HG02571 (cell line): ENCODE results near the gene DBNL.

Experiments
- ATAC-seq: cut with Tn5 transposase; IDR thresholded peaks from one replicate; pipeline ENCODE4 v1.9.1; 2021; ENCODE audit warnings: mild to moderate bottlenecking, moderate library complexity; ENCODE audit not compliant: unreplicated experiment

The DBNL gene

DNA sequence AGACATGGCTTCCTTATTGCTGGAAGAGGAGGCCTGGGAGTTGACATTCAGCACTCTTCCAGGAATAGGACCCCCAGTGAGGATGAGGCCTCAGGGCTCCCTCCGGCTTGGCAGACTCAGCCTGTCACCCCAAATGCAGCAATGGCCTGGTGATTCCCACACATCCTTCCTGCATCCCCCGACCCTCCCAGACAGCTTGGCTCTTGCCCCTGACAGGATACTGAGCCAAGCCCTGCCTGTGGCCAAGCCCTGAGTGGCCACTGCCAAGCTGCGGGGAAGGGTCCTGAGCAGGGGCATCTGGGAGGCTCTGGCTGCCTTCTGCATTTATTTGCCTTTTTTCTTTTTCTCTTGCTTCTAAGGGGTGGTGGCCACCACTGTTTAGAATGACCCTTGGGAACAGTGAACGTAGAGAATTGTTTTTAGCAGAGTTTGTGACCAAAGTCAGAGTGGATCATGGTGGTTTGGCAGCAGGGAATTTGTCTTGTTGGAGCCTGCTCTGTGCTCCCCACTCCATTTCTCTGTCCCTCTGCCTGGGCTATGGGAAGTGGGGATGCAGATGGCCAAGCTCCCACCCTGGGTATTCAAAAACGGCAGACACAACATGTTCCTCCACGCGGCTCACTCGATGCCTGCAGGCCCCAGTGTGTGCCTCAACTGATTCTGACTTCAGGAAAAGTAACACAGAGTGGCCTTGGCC lies 16.6 kb downstream of the DBNL start:
- ATAC-seq, result no peak

DNA sequence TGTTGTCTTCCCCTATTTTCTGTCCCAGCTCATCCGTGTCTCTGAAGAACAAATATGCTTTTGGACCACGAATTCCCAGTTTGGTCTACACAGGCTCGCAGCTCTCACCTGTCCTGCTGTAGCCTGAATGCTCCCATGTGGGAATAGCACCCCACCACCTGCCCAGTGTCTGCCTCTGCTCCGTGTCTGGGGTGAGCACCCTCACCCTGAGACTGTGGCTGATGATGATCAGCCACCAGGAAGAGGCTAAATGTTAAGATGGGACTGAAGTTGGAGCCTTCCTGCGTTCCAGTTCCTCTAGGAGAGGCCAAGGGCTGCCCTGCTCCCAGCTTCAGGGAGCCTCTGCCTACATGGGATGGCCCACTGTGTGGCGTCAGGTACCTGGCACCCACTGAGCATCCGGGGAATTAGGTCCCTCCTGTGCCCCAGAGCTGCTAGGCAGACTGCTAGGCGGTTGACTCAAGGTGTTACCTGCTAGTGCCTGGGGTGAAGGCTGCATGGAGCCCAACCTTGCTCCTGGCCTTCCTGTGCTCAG lies 17.2 kb downstream of the DBNL start:
- no peak for ATAC-seq

DNA sequence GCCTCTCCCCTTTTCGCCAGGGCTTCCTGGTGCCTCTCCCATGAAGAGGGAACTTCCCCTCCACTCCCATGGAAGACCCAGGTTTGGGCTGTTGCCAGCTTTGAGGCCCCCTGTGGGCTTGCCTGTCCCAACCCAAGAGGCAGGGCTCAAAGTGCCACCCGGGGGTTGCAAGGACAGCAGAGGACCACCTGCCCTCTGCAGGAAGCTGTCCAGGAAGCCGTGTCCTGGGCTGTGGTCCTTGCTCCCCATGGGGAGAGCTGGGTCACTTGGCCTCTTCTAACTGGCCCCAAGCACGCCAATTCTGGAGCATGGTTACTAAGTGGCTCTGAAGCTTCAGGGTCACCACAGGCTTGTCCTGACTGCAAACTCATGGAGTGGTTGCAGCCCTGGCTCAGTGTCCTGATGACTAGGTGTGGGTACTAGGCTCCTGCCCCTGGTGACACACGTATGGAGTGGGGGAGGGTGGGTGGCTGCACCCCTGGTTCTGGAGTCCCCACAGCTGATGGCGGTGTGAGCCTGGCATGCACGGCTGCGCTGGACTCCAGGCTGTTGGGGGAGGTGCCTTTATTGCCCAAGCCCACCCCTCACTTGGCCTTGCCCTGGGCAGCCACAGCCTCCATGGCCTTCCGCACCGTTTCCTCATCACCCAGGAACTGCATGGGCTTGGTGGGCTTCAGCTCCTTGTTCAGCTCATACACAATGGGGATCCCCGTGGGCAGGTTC lies 17.8 kb downstream of the DBNL start:
- no peak for ATAC-seq

DNA sequence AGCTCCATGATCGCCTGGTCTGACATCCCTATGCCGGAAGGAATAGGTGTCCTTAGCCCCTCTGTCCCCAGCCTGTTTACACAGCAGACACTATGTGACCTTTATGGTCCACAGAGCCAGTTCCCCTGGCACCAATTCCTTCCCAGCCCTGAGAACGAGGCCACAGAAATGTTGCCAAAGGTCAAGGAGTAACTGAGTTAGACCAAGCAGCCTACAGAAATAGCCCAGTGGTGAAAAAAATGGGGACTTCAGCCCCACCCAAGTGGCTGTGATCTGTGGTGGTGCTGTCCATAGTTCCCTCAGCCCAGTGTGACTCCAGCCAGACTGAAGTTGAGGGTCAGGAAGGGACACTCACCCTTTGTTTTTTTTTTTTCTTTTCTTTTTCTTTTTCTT lies 18.4 kb downstream of the DBNL start:
- no peak for ATAC-seq

DNA sequence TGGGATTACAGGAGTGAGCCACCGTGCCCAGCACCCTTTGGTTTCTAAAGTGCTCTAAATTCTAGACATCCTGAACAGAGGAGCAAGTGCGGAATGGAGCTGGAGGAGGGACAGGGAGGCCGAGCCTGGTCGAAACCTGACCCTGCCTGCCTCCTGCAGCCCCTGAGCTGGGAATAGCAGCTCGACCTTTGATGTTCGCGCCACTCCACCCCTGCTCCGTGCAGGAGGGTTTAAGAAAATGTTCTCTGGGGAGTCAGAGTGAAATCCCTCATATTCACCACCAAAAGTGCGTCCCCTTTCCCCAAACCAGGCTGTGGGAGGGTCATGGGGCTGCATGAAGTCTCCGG lies 19.0 kb downstream of the DBNL start:
- ATAC-seq, result no peak

DNA sequence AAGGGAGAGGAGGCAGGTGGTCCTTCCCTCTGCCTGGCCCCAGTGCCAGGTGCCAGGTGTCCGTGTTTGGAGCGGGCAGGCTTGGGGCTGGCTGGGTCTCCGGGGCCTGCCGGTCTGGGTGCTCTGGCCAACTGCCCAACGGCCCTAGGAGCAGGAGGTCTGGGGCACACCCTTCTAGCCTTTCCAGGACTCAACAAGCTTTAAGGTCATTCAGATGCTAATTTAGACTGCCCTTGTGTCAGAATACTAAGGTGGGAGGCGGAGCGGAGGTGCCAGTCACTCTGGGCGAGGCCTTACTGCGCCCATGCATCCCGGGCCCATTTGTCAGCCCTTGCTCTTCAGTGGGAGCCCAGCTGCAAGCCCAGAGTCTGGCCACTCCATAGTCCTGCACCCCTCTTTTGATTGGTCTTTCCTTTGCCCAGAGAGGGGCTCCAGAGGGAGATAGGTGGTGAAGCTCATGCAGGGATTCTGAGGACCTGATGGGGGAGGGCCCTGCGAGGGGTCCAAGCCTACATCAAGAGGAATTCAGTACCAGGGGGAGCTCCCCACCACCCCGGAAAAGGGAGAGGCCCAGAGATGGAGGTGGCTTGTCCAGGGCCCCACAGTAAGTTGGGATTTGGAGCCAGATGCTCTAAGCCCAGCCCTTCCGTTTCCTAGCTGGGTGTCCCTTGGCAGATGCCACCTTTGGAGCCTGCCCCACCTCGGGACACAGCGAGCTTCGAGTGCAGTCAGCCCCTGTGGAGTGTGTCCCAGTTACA lies 19.6 kb downstream of the DBNL start:
- ATAC-seq, result no peak

DNA sequence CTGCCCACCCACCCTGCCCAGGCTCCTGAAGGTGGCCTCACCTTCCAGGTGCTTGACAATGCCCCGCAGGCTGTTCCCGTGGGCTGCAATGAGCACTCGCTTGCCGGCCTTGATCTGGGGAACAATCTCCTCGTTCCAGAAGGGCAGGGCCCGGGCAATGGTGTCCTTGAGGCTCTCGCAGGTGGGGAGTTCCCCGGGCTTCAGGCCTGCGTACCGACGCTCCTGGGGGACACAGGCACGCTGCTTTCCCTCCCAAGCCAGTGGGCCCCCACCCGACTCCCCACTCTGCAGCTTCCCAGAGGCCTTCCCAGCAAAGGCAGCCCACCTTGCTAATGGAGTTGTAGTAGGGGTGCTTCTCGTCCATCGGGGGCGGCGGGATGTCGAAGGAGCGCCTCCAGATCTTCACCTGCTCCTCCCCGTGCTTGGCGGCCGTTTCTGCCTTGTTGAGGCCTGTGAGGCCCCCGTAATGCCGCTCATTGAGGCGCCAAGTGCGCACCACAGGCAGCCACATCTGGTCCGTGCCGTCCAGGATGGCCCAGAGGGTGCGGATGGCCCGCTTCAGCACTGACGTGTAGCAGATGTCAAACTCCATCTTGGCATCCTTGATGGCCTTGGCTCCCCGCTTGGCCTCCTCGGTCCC lies 20.4 kb downstream of the DBNL start:
- ATAC-seq, result no peak

DNA sequence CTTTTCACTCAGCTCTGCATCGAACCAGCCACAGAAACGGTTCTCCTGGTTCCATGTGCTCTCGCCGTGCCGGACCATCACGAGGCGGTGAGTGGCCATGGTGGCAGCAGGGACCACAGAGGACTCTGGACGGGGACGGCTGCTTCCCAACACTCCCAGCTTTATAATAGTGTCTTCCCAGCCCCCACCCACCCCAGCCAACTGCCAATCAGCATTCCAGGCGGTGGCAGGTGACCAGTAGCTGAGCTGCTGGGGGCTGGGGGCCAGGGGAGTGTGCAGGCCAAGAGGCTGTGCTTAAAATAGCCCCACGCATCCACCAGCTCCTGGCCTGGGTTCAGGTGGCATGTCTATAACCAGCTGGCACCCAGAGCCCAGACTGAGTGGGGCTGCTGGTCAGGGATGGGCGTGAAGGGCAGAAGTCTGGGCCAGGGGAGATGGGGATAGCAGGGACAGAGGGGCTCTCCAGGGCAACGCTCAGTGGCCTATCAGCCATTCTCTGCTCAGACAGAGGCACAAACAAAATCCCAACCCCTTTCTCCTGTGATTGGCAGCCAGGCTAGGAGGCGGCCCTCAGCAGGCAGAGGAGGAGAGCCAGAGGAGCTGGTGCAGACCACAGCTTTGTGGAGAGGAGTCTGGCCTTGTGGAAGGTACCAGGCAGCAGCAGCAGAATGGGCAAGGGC lies 21.1 kb downstream of the DBNL start, which contains the start of gene PGAM2:
Gene PGAM2, minus strand, starts transcription at position 137 of the 680 bp plus-strand sequence. Its CDS starts 38 bp downstream, at position 99.
- no peak for ATAC-seq

DNA sequence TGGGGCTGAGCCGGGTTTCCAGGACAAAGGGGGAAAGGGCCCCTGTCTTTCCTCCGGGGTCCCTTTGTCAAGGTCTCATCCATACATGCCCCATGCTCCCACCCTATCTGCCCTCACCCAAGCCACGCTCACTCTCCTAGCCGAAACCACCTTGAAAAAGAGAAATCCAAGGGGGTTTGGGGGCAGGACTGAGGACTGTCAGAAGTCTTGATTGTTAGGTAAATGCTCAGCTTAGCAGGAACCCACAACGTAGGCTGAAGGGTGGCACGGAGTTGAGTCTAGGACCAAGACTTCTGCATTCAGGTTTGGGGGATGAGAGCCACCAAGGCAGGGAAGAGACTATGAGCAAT lies 21.6 kb downstream of the DBNL start:
- no peak for ATAC-seq

DNA sequence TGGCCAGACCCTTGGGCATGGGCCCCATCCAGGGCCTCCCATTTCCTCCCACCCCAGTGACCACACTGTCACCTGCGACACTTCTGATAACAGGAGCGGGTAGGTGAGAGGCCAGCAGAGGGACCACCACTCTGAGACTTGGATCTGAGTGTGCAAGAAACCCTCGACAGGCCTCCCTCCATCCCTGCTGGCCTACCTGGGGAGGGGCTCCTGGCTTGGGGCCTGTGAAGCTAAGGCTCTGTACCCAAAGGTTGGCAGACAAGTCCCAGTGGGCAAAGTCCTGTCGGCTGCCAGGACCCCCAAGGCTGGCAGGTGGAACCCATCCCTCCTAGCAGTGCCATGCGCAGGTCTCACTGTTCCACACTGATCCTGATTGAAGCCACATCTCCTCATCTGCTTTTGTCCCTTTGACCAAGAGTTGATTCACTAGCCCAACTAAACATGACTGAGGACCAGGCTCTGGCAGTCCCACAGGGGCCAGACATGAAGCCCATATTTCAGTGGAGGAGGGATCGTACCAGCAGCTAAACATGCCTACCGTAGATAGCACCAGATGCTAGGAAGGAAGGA lies 22.1 kb downstream of the DBNL start:
- ATAC-seq, result no peak

DNA sequence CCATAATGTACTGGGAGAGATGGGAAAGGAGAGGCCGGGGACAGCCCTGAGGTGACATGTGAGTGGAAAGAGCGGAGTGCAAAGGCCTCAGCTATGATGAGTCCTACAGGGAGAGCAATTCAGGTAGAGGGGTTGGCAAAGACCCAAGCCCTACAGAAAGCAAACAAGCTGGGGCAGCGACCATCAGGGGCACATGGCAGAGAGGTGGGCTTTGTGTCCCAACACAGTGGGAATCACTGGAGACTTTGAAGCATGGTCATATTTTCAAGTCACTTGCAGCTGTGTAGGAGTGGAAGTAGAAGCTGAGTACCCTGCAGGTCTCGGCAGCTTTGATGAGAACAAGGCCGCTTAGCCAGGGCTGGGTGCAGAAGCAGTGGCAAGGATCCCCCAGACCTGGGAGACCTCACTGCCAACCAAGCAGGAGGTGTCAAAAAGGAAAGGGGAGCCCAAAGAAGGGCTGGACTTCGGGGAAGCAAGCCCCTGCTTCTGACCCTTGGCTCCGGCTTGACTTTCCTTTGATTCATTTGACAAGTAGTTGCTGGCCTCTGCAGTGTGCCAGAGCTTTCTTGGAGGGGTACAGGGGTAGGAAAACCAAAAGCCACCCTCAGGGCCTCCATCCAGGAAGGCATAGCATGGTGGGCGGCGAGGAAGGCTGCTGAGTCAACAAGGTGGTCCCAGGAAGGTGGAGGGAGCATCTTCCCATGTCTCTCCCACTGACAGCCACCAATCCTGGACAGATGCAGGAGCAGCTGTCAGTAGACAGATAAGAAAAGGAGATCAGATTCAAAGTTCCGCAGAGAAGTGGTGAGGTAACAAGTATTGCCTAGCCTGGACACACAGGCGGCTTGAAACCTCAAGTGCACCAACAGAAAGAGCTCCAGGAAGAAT lies 22.8 kb downstream of the DBNL start:
- ATAC-seq, result no peak

DNA sequence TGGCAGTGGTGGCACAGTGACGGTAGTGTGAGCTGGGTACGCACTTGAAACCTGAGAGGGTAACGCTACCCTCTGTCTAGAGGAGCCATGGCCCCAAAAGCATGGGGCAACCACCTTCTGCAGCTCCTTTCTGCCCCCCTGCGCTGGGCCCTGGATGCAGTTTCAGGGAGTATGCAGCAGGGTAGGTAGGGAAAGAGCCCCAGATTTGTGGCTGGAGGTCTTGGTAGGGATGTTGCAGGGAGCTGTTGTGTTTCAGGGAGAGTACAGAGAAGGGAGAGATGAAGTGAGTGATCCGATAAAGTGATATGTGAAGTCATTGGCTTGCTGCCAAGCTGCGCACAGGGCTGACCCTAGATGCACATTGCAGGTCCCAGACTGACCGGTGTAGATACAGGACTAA lies 23.6 kb downstream of the DBNL start:
- ATAC-seq, result no peak

DNA sequence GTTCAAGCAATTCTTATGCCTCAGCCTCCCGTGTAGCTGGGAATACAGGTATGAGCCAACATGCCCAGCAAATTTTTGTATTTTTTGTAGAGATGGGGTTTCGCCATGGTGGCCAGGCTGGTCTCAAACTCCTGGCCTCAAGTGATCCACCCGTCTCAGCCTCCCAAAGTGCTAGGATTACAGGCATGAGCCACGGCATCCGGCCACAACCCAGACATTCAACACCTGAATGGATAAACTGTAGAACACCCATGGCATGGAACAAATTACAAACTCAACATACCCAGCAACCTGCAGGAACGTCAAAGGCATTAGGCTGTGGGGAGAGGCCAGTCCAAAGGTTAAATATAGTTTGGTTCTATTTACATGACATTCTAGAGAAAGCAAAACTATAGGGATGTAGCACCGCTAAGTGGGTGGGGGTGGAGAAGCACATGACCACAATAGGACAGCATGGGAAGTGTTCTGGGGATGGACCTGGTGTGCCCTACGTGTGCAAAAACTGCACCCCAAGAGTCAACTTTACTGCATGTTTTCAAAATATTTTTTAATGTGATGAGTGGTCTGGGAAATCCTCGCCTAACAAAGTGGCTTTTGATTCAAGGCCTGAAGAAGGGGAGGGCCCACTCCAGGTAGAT lies 27.3 kb downstream of the DBNL start:
- ATAC-seq, result no peak

DNA sequence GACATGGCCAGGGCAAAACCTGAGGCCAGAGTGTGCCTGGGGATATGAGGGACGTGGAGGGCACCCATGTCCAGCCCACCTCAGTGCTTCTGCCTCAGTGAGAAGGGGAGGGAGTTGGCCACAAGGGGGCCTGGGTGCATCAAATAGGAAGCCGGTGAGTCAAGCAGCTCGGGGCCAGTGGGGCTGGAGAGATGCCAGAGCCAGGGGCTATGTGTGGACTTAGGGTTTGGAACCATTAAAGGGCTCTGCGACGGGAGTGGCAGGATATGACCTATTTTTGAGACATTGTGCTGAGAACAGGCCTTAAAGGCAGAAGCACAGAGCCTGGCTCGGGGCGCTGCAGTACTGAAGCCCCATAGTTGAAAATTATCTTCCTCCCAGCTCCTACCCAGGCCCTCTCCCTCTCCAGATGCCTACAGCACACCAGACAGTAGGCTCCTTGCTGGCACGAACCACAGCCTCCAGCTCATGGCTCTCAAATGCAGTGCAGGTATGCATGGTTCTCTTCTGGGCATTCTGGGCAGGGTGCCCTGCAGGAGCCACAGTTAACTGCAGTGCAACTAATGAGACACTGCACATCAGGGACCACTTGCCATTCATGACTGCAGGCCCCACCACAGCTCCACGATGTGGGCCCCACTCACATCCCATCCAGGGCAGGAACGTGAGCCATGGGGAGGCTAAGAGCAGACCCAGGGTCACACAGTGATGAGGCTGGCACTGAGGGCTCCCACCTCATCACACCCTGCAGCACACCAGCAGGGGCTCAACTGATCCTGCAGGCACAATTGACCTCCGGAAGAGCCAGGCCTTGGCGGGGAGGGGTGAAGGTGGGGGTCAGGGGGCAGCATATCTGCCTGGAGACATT lies 28.1 kb downstream of the DBNL start:
- no peak for ATAC-seq

DNA sequence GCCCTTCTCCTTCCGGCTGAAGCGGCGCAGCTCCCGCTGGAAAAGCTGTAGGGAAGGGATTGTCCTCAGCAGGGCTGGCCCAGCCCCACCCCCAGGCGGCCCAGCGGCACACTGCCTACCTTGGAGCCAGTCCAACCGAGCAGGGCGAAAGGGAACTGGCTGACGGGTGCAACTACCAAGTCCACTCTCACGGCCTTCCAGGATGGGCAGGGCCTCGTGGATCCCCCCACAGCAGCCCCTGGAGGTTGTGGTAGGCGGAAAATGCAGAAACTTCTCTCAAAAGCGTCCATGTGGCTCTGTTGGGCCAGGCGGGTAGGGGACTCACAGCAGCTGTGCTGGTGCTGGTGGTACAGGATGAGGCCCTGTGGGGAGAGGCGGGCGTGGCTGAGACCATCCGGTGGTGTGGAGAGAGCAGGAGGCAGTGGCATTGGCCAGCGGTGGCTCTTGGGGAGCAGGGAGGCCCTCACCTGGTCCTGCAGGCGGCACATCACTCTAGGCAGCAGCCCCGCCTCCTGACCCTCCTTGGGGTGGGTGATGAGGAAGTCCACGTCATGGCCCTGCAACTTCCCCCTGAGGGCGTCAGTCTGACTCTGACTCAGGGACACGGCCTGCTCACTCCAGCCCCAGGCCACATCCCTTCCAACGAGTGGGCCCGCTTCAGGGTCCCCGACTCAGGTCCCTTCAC lies 29.3 kb downstream of the DBNL start:
- no peak for ATAC-seq

DNA sequence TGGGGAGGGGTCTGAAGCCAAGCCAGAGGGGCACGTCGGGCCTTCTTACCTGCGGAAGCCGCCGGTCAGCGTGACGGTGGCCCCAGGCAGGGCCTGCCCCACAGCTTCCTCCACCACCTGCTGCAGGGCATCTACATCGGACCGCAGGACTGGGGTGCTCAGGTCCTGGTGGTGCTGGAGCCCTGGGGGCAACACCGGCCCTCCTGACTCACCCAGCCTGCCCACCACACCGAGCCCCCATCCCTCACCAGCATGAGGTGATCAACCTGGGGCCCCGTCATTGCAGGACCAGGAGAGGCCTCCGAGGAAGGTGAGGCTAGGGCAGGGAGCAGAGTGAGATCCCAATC lies 29.8 kb downstream of the DBNL start:
- ATAC-seq, result no peak

DNA sequence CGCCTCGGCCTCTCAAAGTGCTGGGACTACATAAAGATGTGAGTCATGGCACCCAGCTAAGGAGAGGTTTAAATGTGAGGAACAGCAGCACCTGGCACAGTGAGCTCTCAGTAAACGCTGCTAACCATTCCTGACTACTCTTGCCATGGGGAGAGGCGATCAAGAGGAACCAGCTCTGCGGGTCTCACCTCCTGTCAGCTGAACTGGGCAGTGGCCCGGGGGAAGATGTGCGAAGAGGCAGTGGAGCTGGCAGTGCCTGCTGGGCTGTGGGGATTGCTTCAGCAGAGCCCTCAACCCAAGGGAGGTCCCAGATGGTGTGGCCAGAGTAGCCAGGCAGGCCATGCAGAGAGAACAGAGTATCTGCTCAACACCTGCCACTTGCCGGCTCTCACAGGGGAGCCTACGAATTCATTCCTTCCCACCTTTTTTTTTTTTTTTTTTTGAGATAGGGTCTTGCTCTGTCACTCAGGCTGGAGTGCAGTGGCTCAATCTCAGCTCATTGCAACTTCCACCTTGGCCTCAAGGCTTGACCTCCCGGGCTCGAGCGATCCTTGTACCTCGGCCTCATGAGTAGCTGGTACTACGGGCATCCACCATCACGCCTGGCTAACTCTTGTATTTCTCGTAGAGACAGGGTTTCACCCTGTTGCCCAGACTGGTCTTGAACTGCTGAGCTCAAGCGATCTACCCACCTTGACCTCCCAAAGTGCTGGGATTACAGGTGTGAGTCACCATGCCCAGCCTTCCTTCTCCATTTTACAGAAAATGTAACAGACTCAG lies 31.0 kb downstream of the DBNL start:
- no peak for ATAC-seq
